Activated T-cell treated with anti-CD3 and anti-CD28 coated beads, Interleukin-2, amount 50 U/mL, for 48 hours (primary cell): ENCODE measurements around the gene TTC7B.

ENCODE experiments used
- DNase-seq, 2 experiments: peaks; one replicate each; pipeline ENCODE4 v3.0.0-alpha.2; 2020

The TTC7B gene

DNA sequence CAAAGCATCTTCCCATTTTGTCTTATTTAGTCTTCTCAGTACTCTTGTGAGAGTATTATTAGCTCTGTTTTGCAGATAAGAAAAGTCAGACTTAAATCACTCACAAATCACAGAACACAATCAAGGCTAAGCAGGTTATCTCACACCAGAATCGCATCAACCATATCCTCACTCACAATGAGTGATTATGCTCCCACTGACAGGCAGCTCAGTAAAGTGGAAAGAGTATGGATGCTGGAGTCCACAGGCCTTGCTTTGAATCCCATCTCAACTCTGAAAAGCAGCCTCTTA is 43.1 kb downstream of the TTC7B start:
- no peak for DNase-seq

GRCh38 chr14:90767899-90768298 is 48.3 kb downstream of the TTC7B start:
- no peak for DNase-seq

DNA sequence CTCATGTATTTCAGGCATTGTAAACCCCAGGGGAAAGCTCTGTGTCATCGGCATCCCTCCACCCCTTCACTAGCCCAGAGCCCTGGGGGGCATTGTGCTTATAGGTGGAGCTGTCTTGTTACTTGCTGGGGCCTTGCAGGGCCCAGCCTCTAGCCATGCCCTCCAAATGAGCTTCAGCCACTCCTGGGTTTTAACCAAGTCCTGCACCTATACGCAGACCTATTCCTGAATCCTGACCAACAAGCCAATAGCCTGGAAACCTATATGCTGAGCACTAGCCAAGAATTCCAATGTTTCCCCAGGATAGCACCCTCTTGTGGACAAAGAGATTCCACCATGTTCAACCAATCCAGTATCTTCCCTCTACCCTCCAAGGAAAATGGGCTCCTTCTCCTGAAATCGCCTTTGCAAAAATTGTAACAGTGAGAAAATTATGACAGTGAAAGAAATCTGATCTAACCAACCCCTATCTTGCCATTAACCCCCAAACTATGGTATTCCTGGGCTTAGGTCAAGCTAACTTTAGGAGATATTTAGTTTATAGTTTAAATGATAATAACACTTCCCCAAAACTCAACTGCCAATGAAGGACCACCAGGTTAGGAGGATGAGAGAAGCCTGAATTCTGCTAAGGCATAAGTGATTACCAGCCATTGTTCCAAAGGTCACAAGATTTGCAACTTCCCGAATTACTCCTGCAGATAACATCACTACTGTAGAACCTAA is 55.5 kb downstream of the TTC7B start:
- no peak for DNase-seq

DNA sequence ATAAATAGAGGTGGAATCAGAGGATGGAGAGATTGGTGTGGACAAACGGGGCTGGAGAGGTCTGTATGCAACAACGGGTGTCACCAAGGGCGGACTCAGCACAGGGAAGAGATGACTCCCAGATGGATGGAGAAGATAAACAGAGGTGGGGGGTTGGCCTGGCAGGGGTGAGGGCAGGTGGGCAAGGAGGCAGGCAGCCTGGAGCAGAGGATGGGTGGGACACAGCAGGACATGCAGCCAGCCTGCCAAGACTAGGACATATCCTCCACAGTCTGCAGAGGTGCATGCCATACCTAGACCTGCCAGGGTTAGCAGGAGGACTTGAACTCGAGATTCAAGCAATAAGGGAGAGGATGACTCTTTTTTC is 56.2 kb downstream of the TTC7B start:
- no peak for DNase-seq

- DNase-seq, result peak; percentile 26
Observed at GRCh38 chr14:90759370-90760077, 56.7 kb downstream of the TTC7B start.

- peak in 1 of 2 experiments; percentile 38 for DNase-seq
Observed at GRCh38 chr14:90758959-90759358, 57.3 kb downstream of the TTC7B start.

DNA sequence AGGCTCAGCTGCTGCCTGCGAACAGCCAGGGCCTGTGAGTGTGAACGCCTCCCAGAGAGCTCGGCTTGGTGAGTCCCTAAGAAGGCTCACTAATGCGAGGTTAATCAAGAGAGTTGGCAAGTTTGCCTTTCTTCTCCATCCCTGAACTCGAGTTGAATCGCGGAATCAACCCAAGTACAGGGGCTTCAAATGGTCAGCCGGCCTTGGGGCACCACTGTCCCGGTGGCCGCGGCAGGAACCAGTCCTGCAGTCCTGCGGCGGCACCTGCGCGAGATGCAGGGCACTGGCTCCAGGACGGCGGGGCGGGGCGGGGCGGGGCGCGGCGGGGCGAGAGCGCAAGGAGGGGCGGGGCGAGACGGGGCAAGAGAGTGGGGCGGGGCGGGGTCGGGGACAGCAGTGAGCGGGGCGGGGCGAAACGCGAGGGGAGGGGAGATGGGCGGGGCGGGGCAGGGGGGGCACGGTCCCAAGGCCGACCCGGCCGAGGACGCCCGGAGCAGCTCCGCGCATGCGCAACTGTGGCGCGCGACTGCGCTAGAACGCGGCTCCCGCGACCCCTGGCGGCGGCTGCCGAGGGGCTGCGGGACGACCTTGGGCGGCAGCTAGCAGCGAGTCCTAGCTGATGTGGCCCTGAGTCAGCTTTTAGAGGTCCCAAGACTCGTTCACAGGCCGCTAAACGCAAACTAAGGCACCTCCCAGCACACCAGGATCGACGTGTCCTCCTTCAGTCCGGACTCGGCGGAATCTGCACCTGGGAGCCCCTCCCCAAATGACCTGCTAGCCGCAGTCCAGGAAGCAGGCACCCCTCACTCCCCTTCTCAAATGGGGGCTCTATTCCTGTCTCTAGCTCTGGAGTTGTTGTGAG is 58.0 kb downstream of the TTC7B start:
- DNase-seq, result peak; percentile 96 to 99

- DNase-seq, result no peak
Observed at GRCh38 chr14:90757452-90757851, 58.8 kb downstream of the TTC7B start.

DNA sequence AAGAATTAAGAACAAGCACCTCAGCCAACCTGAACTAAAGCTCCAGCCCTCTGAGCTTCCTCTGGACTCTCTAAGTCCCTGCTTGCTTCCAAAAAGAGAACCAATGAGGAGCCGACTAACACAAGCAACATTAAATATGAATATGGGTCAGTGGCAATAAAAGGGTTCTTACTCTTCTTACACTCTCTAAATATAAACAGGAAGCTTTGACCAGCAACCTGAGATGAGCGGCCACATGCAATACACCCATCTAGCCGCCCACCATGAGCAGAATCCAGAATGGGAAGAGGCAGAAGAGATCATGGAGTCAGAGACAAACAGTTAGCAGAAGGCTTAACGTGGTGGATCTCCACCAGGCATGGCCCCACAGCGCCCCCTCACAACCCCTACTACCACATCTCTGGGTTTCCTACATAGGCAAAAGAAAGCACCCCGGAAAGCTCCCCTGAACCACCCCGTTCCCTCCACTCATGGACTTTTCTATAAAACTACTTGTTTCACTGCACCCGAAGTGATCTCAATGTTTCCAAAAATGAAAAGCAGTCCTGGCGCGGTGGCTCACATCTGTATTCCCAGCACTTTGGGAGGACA is 59.4 kb downstream of the TTC7B start:
- DNase-seq, result no peak

DNA sequence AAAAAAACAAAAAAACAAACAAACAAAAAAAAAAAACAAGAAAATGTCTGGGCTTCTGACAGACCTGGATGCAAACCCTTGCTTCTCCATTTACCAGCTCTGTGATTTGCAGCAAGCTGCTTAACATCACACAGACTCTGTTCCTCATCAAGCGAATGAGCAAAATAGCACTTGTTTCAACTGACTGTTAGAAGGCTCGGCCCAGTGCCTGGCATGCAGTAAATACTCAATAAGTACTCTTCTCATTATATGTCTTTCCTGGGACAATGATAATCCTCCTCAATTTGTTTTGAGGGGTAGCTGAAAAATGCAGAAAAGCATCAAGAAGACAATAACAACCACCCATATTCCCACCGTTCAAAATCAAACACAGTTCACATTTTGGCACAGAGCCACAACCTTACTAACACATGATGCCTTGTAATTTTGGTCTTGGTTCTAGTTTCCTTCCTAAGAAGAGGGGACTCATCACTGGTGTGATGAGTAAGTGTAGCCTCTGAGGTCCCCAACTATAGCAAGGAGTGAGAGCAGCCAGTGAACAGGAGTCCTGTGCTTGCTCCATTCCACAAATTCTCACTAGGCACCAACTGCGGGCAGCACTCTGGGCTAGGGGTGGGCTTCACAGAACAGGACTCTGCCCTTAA is 60.4 kb downstream of the TTC7B start:
- DNase-seq, result peak; percentile 25 to 28

- DNase-seq, result no peak
Observed at GRCh38 chr14:90753456-90754005, 62.7 kb downstream of the TTC7B start.

- DNase-seq, result no peak
Observed at GRCh38 chr14:90750701-90751100, 65.5 kb downstream of the TTC7B start.

- no peak for DNase-seq
Observed at GRCh38 chr14:90750191-90750590, 66.0 kb downstream of the TTC7B start.

DNA sequence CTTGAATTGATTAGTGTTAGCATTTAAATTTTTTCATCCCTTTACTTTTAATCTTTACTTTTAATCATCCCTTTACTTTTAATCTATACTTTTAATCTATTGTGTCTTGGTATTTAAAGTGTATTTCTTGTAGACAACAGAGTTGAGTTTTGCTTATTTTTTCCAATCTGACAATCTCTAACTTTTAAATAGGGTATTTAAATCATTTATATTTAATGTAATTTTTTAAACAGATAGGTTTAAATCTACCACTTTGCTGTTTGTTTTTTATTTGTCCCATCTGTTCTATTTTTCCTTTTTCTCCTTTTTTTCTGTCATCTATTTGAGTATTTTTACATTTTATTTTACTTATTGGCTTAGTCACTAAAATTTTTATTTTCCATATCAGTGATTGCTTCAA is 68.3 kb downstream of the TTC7B start:
- DNase-seq, result no peak

GRCh38 chr14:90743826-90744225 is 72.4 kb downstream of the TTC7B start:
- DNase-seq, result no peak

GRCh38 chr14:90743425-90743824 is 72.8 kb downstream of the TTC7B start:
- no peak for DNase-seq

DNA sequence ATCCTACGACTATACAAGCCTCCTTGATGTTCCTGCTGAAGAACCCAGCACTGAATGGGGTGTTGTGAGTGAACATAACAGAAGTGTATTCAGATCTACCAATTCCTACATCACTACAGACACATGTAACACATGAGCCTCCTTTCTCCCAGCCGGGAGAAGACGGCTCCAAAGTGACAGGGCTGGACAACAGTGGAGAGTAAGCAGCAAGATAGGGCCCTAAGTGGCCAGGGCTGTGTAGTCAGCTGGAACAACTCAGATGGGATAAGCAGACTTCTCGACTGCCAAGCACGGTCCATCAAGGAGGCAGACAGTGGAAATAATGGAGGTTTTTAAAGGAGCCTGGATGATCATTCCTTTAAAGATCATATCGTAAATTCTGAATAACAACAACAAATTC is 73.5 kb downstream of the TTC7B start:
- no peak for DNase-seq

GRCh38 chr14:90742252-90742651 is 74.0 kb downstream of the TTC7B start:
- DNase-seq, result no peak

DNA sequence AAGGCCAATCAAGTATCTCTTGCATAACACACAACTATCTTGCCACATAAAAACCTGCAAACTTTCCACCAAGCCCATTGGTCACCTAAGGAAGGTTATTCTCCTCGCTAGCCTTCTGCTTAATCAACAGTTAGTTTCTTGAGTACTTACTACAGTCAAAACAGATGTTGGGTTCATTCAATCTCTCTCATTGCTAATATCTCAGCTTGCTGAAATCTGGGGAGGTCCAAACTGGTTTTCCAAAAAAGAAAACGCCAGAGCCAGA is 74.6 kb downstream of the TTC7B start:
- no peak for DNase-seq

GRCh38 chr14:90740946-90741681 is 75.1 kb downstream of the TTC7B start:
- DNase-seq, result no peak

GRCh38 chr14:90740081-90740480 is 76.1 kb downstream of the TTC7B start:
- DNase-seq, result no peak
